ENCODE data around the gene TCFL5. TPM values are rescaled to one million over a fixed set of nuclear protein-coding genes. Genes with fewer than 3 reads are reported as not detected.

TCFL5 gene
- 7.7 and 7.9 TPM in 2 replicates for total RNA-seq
- long read RNA-seq = 0 reads

- TF ChIP-seq CTCF (IDR thresholded peaks at IDR 0.05; ENCODE audit: unreplicated experiment) = no peak
- peak; percentile 86 for DNase-seq (ENCODE audit: low spot score, unreplicated experiment)
- Mint-ChIP-seq H3K36me3 (ENCODE audit: insufficient read depth) (peaks cover 3% of the 10 kb centered on the region), H3K27me3 (peaks cover 21% of the 10 kb centered on the region), H3K4me3 (ENCODE audit: low read depth) (peak within 1 kb of the TSS; percentile 56), H3K27ac (peak within 1 kb of the TSS; percentile 77), H3K4me1 (ENCODE audit: low read depth) (peaks cover 4% of the 10 kb centered on the region), H3K9me3 (ENCODE audit: low read depth) (no peaks in the 10 kb centered on the region)
Observed at GRCh38 chr20:62861726-62862336, at the start of gene TCFL5. TCFL5 (minus strand) TSS chr20:62861822; CDS start chr20:62861670, 152 bp downstream.

GRCh38 chr20:62910777-62911497 lies 49.3 kb upstream of the TCFL5 start:
- H3K27me3 Mint-ChIP-seq = no peaks in the 10 kb centered on the region
- H3K4me1 Mint-ChIP-seq (ENCODE audit: low read depth) = peaks cover 15% of the 10 kb centered on the region
- peaks cover 30% of the 10 kb centered on the region for H3K36me3 Mint-ChIP-seq (ENCODE audit: insufficient read depth)
- H3K4me3 Mint-ChIP-seq (ENCODE audit: low read depth) = no peak overlapping the region
- no peak for DNase-seq (ENCODE audit: low spot score, unreplicated experiment)
- no peaks in the 10 kb centered on the region for H3K9me3 Mint-ChIP-seq (ENCODE audit: low read depth)
- no peak for TF ChIP-seq CTCF (IDR thresholded peaks at IDR 0.05; ENCODE audit: unreplicated experiment)
- peak overlapping the region; percentile 33 for H3K27ac Mint-ChIP-seq

- no peak for TF ChIP-seq CTCF (IDR thresholded peaks at IDR 0.05; ENCODE audit: unreplicated experiment)
- peaks cover 34% of the 10 kb centered on the region for H3K36me3 Mint-ChIP-seq (ENCODE audit: insufficient read depth)
- H3K4me1 Mint-ChIP-seq (ENCODE audit: low read depth) = peaks cover 15% of the 10 kb centered on the region
- H3K27ac Mint-ChIP-seq = no peak overlapping the region
- DNase-seq (ENCODE audit: low spot score, unreplicated experiment) = no peak
- no peak overlapping the region for H3K4me3 Mint-ChIP-seq (ENCODE audit: low read depth)
- H3K27me3 Mint-ChIP-seq = no peaks in the 10 kb centered on the region
- H3K9me3 Mint-ChIP-seq (ENCODE audit: low read depth) = no peaks in the 10 kb centered on the region
Observed at GRCh38 chr20:62910217-62910766, 48.7 kb upstream of the TCFL5 start.

- DNase-seq (ENCODE audit: low spot score, unreplicated experiment) = no peak
- peaks cover 43% of the 10 kb centered on the region for H3K36me3 Mint-ChIP-seq (ENCODE audit: insufficient read depth)
- no peaks in the 10 kb centered on the region for H3K27me3 Mint-ChIP-seq
- H3K4me3 Mint-ChIP-seq (ENCODE audit: low read depth) = no peak overlapping the region
- no peaks in the 10 kb centered on the region for H3K9me3 Mint-ChIP-seq (ENCODE audit: low read depth)
- H3K27ac Mint-ChIP-seq = no peak overlapping the region
- TF ChIP-seq CTCF (IDR thresholded peaks at IDR 0.05; ENCODE audit: unreplicated experiment) = no peak
- H3K4me1 Mint-ChIP-seq (ENCODE audit: low read depth) = peaks cover 11% of the 10 kb centered on the region
Observed at GRCh38 chr20:62908971-62909791, 47.6 kb upstream of the TCFL5 start.

Data from progenitor cell of endocrine pancreas (in vitro differentiated cells).